HG02623 (cell line): ENCODE measurements around the gene PBX3.

Experiments used
- ATAC-seq: cut with Tn5 transposase; IDR thresholded peaks from one replicate; pipeline ENCODE4 v1.9.1; 2021; ENCODE audit warnings: moderate library complexity; ENCODE audit not compliant: unreplicated experiment

PBX3 gene

GRCh38 chr9:125747053-125747764 is at the start of gene PBX3:
Gene PBX3 (plus strand): TSS chr9:125747373.
- peak; percentile 16 for ATAC-seq

- no peak for ATAC-seq
These were observed 47.3 kb upstream of the PBX3 start for GRCh38 chr9:125699870-125700269.

- peak; percentile 88 for ATAC-seq
These were observed 46.4 kb upstream of the PBX3 start for GRCh38 chr9:125700791-125701190.

- ATAC-seq: no peak
These were observed 45.8 kb upstream of the PBX3 start for GRCh38 chr9:125701351-125701750.

- no peak for ATAC-seq
These were observed 43.5 kb upstream of the PBX3 start for GRCh38 chr9:125703662-125704061.

- ATAC-seq: no peak
These were observed 41.3 kb upstream of the PBX3 start for GRCh38 chr9:125705893-125706292.

- peak; percentile 94 for ATAC-seq
These were observed 40.3 kb upstream of the PBX3 start, which contains the start of gene MAPKAP1 for GRCh38 chr9:125706651-125707471. Gene MAPKAP1 (minus strand): TSS chr9:125707208. CDS start chr9:125672574, 34,634 bp downstream.

GRCh38 chr9:125707472-125707804 is 39.7 kb upstream of the PBX3 start:
- no peak for ATAC-seq

- ATAC-seq: no peak
These were observed 20.6 kb upstream of the PBX3 start for GRCh38 chr9:125726456-125727132.

GRCh38 chr9:125730168-125730567 is 17.0 kb upstream of the PBX3 start:
- ATAC-seq: no peak

GRCh38 chr9:125732562-125732961 is 14.6 kb upstream of the PBX3 start:
- ATAC-seq: no peak

GRCh38 chr9:125739436-125739835 is 7.7 kb upstream of the PBX3 start:
- ATAC-seq: no peak

- ATAC-seq: no peak
These were observed 4.5 kb upstream of the PBX3 start for GRCh38 chr9:125742657-125743056.

- no peak for ATAC-seq
These were observed 3.3 kb upstream of the PBX3 start for GRCh38 chr9:125743682-125744428.

- no peak for ATAC-seq
These were observed 2.6 kb upstream of the PBX3 start for GRCh38 chr9:125744616-125745015.

- ATAC-seq: no peak
These were observed 2.2 kb upstream of the PBX3 start for GRCh38 chr9:125745018-125745417.

GRCh38 chr9:125745682-125746016 is 1.5 kb upstream of the PBX3 start:
- ATAC-seq: no peak

GRCh38 chr9:125746017-125746773 is 978 bp upstream of the PBX3 start:
- ATAC-seq: peak; percentile 64

GRCh38 chr9:125746774-125747052 is 460 bp upstream of the PBX3 start:
- ATAC-seq: no peak

GRCh38 chr9:125747765-125748445 is 732 bp downstream of the PBX3 start:
- no peak for ATAC-seq
